Karpas-422 (cell line): ENCODE results near the gene ST8SIA2. TPM values are rescaled to one million over a fixed set of nuclear protein-coding genes. Genes with fewer than 3 reads are reported as not detected.

Experiments used
- DNase-seq: peaks from one replicate; pipeline ENCODE4 v3.0.0-alpha.2; 2015
- H2AFZ ChIP-seq: fragments of 200-600 bp; sonication (generic); 2 replicates; pipeline ENCODE4 v1.6.1; 2014; ENCODE audit warnings: antibody characterized with exemption, low read length, mixed read lengths
- H3K27ac ChIP-seq: fragments of 200-600 bp; sonication (generic); 2 replicates; pipeline ENCODE4 v1.5.1; 2014; ENCODE audit warnings: mild to moderate bottlenecking, low read length, moderate library complexity
- H3K27me3 ChIP-seq: fragments of 200-600 bp; sonication (generic); 2 replicates; pipeline ENCODE4 v1.6.1; 2014; ENCODE audit warnings: low read length, mixed read lengths
- H3K36me3 ChIP-seq: fragments of 200-600 bp; sonication (generic); 2 replicates; pipeline ENCODE4 v1.6.1; 2014; ENCODE audit warnings: low read length, mixed read lengths; ENCODE audit not compliant: insufficient read depth
- H3K4me1 ChIP-seq: fragments of 200-600 bp; sonication (generic); 2 replicates; pipeline ENCODE4 v1.6.1; 2014; ENCODE audit warnings: mild to moderate bottlenecking, low read length, mixed read lengths
- H3K4me2 ChIP-seq: fragments of 200-600 bp; sonication (generic); 2 replicates; pipeline ENCODE4 v1.6.1; 2014; ENCODE audit warnings: low read length, low read depth, mild to moderate bottlenecking; ENCODE audit not compliant: poor library complexity, severe bottlenecking
- H3K4me3 ChIP-seq: fragments of 200-600 bp; sonication (generic); 2 replicates; pipeline ENCODE4 v1.5.1; 2014; ENCODE audit warnings: mild to moderate bottlenecking, antibody characterized with exemption, low read length, mixed read lengths
- H3K79me2 ChIP-seq: fragments of 200-600 bp; sonication (generic); 2 replicates; pipeline ENCODE4 v1.6.1; 2014; ENCODE audit warnings: mild to moderate bottlenecking, low read length, mixed read lengths
- H3K9ac ChIP-seq: fragments of 200-600 bp; sonication (generic); 2 replicates; pipeline ENCODE4 v1.6.0; 2014; ENCODE audit warnings: low read length
- H3K9me2 ChIP-seq: fragments of 200-600 bp; sonication (generic), shearing (Covaris generic); replicated peaks from 2 replicates; pipeline ENCODE4 v1.6.0; 2014; ENCODE audit warnings: mild to moderate bottlenecking, low read length, moderate library complexity; ENCODE audit not compliant: insufficient read depth
- H3K9me3 ChIP-seq: fragments of 300-700, 200-600 bp; sonication (generic); 2 replicates; pipeline ENCODE4 v1.6.1; 2014; ENCODE audit warnings: low read length, mixed read lengths
- H4K20me1 ChIP-seq: fragments of 200-600 bp; sonication (generic); 2 replicates; pipeline ENCODE4 v1.6.1; 2014; ENCODE audit warnings: mild to moderate bottlenecking, antibody characterized with exemption, low read length, low read depth; ENCODE audit not compliant: insufficient read depth
- total RNA-seq: library from RNA; depleted of rRNA; stranded (reverse); fragments of >200 nt; shearing (Covaris generic); gene quantifications from 2 replicates; pipeline ENCODE4 v1.2.3, GENCODE V29; 2014; ENCODE audit warnings: low replicate concordance

The ST8SIA2 gene
- total RNA-seq, 1 experiment from 2014 or later: not detected

DNA sequence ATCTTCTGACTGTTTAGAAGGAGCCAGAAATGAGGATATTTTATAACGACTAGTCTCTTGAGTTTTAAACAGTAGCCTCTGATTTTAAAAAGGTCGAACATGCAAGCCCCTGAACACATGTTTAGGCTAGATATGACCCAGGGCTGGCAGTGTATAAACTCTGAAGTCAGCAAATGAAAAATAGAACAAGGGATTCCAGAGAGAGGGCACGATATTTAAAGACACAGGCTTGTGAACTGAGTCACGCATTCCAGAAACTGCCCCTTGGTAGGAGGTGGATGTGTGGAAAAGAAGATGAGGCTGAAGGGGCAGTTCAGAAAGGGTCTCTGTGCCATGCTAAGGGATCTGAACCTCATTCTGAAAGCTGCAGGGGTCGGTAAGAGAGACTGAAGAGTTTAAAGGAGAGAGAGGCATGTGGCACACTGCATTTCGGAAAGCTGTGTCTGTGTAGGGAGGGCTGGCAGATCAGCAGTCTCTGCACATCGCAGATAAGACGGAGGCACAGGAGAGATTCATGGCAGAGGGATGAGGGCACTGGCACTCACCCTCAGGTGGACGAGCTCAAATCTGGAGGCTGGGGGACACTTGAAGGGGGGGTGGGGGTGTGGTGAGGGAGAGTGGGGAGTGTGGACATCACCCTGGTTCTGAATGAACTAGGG lies 22.1 kb downstream of the ST8SIA2 start:
- Histone ChIP-seq H3K9me2 (no peaks in the 10 kb centered on the region), H3K4me2 (no peak overlapping the region)

DNA sequence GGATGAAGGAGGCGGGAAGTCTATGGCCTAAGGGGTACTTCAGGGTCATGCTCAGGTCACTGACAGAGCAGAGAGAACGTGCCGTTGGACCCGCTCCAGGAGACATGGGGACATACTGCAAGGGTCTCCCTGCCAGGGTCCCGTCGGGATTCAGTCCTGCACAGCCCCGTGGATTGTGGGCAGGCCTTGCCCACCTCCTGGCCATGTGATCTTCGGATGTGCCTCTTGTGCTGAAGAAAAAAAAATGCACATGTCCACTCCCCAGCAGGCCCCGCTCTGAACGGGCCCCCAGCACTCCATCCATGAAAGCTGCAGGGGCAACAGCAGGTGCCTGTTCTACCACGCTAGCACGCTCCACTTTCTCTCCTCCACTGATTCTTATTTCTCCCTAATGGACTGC lies 22.9 kb downstream of the ST8SIA2 start:
- Histone ChIP-seq H2AFZ (no peak overlapping the region), H3K9me2 (no peaks in the 10 kb centered on the region), H3K4me3 (no peak overlapping the region), H4K20me1 (no peaks in the 10 kb centered on the region; the same call in 1 of the 2 replicates), H3K4me1 (peaks cover 8% of the 10 kb centered on the region), H3K27ac (no peak overlapping the region), H3K27me3 (no peaks in the 10 kb centered on the region), H3K9me3 (no peaks in the 10 kb centered on the region), H3K36me3 (no peaks in the 10 kb centered on the region), H3K79me2 (no peaks in the 10 kb centered on the region), H3K4me2 (no peak overlapping the region), H3K9ac (no peak overlapping the region)
- DNase-seq: no peak

More for the DNA sequence above, 22.1 kb downstream of the ST8SIA2 start:
- Histone ChIP-seq H3K9me3 (no peaks in the 10 kb centered on the region), H4K20me1 (no peaks in the 10 kb centered on the region; the same call in 1 of the 2 replicates), H3K27ac (no peak overlapping the region), H2AFZ (no peak overlapping the region), H3K27me3 (no peaks in the 10 kb centered on the region), H3K4me3 (no peak overlapping the region), H3K9ac (no peak overlapping the region), H3K36me3 (no peaks in the 10 kb centered on the region), H3K79me2 (no peaks in the 10 kb centered on the region), H3K4me1 (peaks cover 8% of the 10 kb centered on the region)
- no peak for DNase-seq

DNA sequence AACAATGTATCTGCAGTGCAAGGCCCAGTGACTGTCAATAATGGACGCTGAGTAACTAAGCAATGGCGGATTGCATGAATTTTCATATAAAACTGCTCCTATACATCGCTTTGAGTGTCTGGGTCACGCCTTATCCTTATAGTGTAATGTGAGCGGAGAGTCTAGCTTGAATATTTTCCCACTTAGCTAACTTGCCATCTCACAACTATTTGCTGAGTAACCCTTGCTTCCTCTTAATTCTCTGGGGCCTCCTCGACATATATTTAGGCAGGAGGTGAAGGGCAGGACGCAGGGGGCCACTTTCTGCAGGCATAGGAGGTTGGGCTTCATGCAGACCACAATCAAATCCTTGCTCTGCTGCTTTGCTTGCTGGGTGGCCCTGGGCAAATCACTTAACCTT lies 24.0 kb downstream of the ST8SIA2 start:
- no peak overlapping the region for H3K4me2 ChIP-seq
- H3K4me1 ChIP-seq: peaks cover 8% of the 10 kb centered on the region
- no peak overlapping the region for H3K9ac ChIP-seq
- H3K36me3 ChIP-seq: no peaks in the 10 kb centered on the region
- H2AFZ ChIP-seq: no peak overlapping the region
- no peaks in the 10 kb centered on the region for H3K79me2 ChIP-seq
- H3K9me2 ChIP-seq: no peaks in the 10 kb centered on the region
- DNase-seq: peak; percentile 44
- no peaks in the 10 kb centered on the region for H3K9me3 ChIP-seq
- H4K20me1 ChIP-seq: no peaks in the 10 kb centered on the region; the same call in 1 of the 2 replicates
- H3K27ac ChIP-seq: no peak overlapping the region
- no peaks in the 10 kb centered on the region for H3K27me3 ChIP-seq
- no peak overlapping the region for H3K4me3 ChIP-seq

DNA sequence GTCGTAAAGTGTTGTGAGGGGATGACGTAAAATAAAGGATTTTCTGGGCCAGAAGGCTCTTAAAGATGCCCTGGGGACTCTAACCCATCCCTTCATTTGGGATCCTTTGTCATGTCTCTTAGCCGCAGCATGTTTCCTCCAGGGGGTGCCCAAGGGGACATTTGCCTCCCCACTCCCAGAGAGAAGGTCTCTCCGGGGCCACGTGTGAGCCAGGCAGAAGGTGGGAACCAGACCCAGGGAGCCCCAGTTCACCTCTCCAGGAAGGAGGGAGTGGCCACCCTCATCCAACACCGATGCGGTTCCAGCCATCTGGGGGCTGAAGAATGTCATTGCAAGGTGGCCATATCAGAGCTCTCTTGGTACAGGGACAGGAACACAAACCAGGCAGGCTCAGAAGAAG lies 25.2 kb downstream of the ST8SIA2 start:
- Histone ChIP-seq H3K79me2 (no peaks in the 10 kb centered on the region), H3K9me3 (no peaks in the 10 kb centered on the region), H3K4me2 (no peak overlapping the region), H3K9me2 (no peaks in the 10 kb centered on the region), H3K36me3 (no peaks in the 10 kb centered on the region), H3K27ac (no peak overlapping the region), H3K9ac (no peak overlapping the region), H3K27me3 (no peaks in the 10 kb centered on the region), H3K4me1 (peaks cover 8% of the 10 kb centered on the region), H2AFZ (no peak overlapping the region), H3K4me3 (no peak overlapping the region), H4K20me1 (no peaks in the 10 kb centered on the region; the same call in 1 of the 2 replicates)
- no peak for DNase-seq

DNA sequence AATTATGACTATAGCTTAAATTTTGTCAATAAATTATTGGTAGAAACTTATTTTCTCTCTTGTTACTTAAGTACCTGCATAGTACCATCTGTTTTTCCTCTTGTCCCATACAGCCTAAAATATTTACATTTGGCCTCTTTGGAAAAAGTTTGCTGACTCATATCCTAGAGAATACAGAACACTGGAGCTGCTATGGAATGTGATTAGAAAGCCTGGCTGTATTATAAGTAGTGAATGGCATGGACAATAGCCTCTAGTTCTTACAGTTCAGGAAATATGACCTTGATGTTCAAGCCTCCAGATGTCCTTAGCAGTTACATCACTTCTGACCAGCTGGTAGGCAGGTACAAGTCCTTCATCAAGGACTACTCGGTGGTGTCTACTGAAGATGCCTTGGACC lies 28.3 kb downstream of the ST8SIA2 start:
- Histone ChIP-seq H3K36me3 (no peaks in the 10 kb centered on the region), H3K27me3 (no peaks in the 10 kb centered on the region), H3K27ac (no peak overlapping the region), H3K9me3 (no peaks in the 10 kb centered on the region), H2AFZ (no peak overlapping the region), H3K4me3 (no peak overlapping the region), H3K79me2 (no peaks in the 10 kb centered on the region), H3K9me2 (no peaks in the 10 kb centered on the region), H3K9ac (no peak overlapping the region), H4K20me1 (no peaks in the 10 kb centered on the region), H3K4me1 (peaks cover 8% of the 10 kb centered on the region), H3K4me2 (no peak overlapping the region)
- no peak for DNase-seq

DNA sequence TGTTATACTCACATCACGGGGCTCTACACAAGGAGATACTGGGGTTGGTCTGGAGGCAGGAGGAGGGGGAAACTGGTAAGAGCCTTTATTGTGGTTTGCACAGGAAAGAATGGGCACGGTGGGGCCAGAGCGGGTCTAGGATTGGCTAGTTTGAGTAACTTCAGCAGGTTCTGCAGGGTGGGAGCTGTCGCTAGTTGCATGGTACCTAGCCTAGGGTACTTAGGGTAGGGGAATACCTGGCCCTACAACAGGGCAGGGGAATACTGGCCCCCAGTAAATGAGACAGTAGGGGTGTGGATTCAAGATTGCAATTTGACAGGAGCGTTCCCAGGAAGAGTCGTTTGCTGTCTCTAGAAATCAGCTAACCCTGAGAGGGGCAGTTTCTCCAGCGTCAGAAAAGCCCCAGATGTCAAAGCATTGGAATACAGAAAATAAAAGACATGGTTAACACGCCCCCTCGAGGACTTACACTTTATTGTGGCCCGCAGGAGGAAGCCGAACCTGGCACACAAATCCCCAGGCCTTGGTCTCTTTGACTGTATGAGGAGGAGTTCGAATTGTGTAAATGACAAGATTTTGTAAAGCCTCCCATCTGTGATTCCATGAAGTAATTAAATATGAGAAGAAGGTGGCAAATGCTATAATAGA lies 32.0 kb downstream of the ST8SIA2 start:
- no peaks in the 10 kb centered on the region for H3K9me2 ChIP-seq

DNA sequence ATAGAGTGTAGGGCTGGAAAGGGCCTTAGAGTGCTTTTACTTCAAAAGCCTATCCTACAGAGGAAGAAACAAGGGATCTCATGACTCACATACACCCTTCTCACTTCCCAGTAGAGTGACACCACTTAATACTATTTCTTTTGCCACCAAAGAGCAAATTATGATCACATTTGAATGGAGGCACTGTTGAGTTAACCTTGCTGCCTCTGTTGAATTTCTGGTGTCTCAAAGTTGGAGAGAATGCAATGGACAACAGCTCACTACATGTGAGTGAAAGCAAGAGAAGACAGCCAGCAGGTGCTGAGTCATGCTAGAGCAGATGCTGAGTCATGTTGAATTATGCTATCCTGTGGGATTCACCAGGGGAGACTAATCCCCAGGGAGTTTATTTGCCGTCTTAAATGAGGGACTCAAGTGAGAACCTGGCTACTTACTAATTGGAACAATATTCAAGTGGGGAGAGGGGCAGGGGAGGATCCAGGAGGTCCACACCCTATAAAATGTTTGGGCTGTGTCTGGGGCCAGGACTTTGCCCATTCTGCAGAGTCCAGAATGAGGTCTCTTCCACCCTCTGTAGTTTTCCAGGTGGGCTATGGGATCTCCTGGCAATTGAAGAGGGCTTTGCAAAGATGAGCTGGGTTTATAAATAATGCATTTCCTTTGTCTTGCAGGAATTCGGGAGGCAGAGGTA lies 35.8 kb downstream of the ST8SIA2 start:
- H3K4me2 ChIP-seq: no peak overlapping the region
- no peaks in the 10 kb centered on the region for H4K20me1 ChIP-seq
- H3K27ac ChIP-seq: no peak overlapping the region
- no peak overlapping the region for H2AFZ ChIP-seq
- no peaks in the 10 kb centered on the region for H3K4me1 ChIP-seq
- H3K9me3 ChIP-seq: no peaks in the 10 kb centered on the region
- H3K9ac ChIP-seq: no peak overlapping the region
- DNase-seq: no peak
- H3K4me3 ChIP-seq: no peak overlapping the region
- no peaks in the 10 kb centered on the region for H3K27me3 ChIP-seq
- H3K9me2 ChIP-seq: no peaks in the 10 kb centered on the region
- no peaks in the 10 kb centered on the region for H3K36me3 ChIP-seq
- H3K79me2 ChIP-seq: no peaks in the 10 kb centered on the region

More for the DNA sequence above, 32.0 kb downstream of the ST8SIA2 start:
- Histone ChIP-seq H3K4me3 (no peak overlapping the region), H3K4me1 (no peaks in the 10 kb centered on the region), H3K36me3 (no peaks in the 10 kb centered on the region), H3K79me2 (no peaks in the 10 kb centered on the region), H2AFZ (no peak overlapping the region), H4K20me1 (no peaks in the 10 kb centered on the region), H3K27ac (no peak overlapping the region), H3K27me3 (no peaks in the 10 kb centered on the region), H3K9ac (no peak overlapping the region), H3K9me3 (no peaks in the 10 kb centered on the region), H3K4me2 (no peak overlapping the region)
- DNase-seq: no peak

DNA sequence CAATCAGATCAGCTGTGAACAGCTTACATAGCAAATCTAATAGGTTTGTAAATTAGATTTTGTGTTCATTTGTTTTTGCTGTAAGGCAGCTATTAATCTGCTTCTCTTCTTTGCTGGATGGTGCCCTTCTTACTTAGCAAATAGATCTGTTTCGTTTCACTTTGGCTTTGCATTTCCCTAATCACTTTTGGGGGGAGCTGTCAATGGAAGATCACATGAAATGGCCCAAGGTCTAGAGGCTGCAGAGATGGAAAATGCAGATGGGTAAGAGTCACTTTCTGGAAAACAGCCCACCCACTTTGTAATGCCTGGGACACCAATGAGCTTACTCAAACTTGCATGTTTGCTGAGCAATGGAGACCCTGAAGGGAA lies 36.4 kb downstream of the ST8SIA2 start:
- no peak overlapping the region for H3K27ac ChIP-seq
- no peaks in the 10 kb centered on the region for H3K4me1 ChIP-seq
- no peak overlapping the region for H3K4me2 ChIP-seq
- H3K36me3 ChIP-seq: no peaks in the 10 kb centered on the region
- H3K4me3 ChIP-seq: no peak overlapping the region
- no peaks in the 10 kb centered on the region for H3K79me2 ChIP-seq
- no peak overlapping the region for H3K9ac ChIP-seq
- no peaks in the 10 kb centered on the region for H3K9me2 ChIP-seq
- no peaks in the 10 kb centered on the region for H3K9me3 ChIP-seq
- H3K27me3 ChIP-seq: no peaks in the 10 kb centered on the region
- no peak for DNase-seq
- no peak overlapping the region for H2AFZ ChIP-seq
- H4K20me1 ChIP-seq: no peaks in the 10 kb centered on the region
